ENCODE data around the gene SERPINB12. TPM values are rescaled to one million over a fixed set of nuclear protein-coding genes. Genes with fewer than 3 reads are reported as not detected.

The SERPINB12 gene
- polyA plus RNA-seq, 1 donor = not detected

- H3K9me3 ChIP-seq (ENCODE audit: control insufficient read depth, low read depth, low read length) = no peaks in the 10 kb centered on the region
- H3K27me3 ChIP-seq (ENCODE audit: control insufficient read depth, insufficient read depth, low read length) = no peaks in the 10 kb centered on the region
- peak in 1 of 2 donors; percentile 25 for DNase-seq
- no peaks in the 10 kb centered on the region for H3K4me1 ChIP-seq (ENCODE audit: control insufficient read depth, insufficient read depth, low read length)
- H3K27ac ChIP-seq (ENCODE audit: low read length) = no peak overlapping the region
- no peak overlapping the region for H3K4me3 ChIP-seq (ENCODE audit: low read length)
- no peaks in the 10 kb centered on the region for H3K36me3 ChIP-seq (ENCODE audit: control insufficient read depth, insufficient read depth, low read length)
Measured at GRCh38 chr18:63575681-63576080, 33.5 kb downstream of the SERPINB12 start.

- H3K27ac ChIP-seq (ENCODE audit: low read length) = no peak overlapping the region
- H3K36me3 ChIP-seq (ENCODE audit: control insufficient read depth, insufficient read depth, low read length) = no peaks in the 10 kb centered on the region
- WGBS (ENCODE audit: insufficient coverage, low lambda C conversion rate) = 30% methylated on average over 3 of the region's 5 CpGs
- H3K9me3 ChIP-seq (ENCODE audit: control insufficient read depth, low read depth, low read length) = no peaks in the 10 kb centered on the region
- H3K4me3 ChIP-seq (ENCODE audit: low read length) = no peak overlapping the region
- DNase-seq = peak in 1 of 2 donors; percentile 15
- H3K4me1 ChIP-seq (ENCODE audit: control insufficient read depth, insufficient read depth, low read length) = no peaks in the 10 kb centered on the region
- H3K27me3 ChIP-seq (ENCODE audit: control insufficient read depth, insufficient read depth, low read length) = no peaks in the 10 kb centered on the region
Measured at GRCh38 chr18:63578357-63578958, 36.3 kb downstream of the SERPINB12 start.

- Histone ChIP-seq H3K4me1 (ENCODE audit: control insufficient read depth, insufficient read depth, low read length) (no peaks in the 10 kb centered on the region), H3K4me3 (ENCODE audit: low read length) (no peak overlapping the region), H3K36me3 (ENCODE audit: control insufficient read depth, insufficient read depth, low read length) (no peaks in the 10 kb centered on the region), H3K27ac (ENCODE audit: low read length) (no peak overlapping the region), H3K27me3 (ENCODE audit: control insufficient read depth, insufficient read depth, low read length) (no peaks in the 10 kb centered on the region), H3K9me3 (ENCODE audit: control insufficient read depth, low read depth, low read length) (no peaks in the 10 kb centered on the region)
- DNase-seq = no peak
- WGBS (ENCODE audit: insufficient coverage, low lambda C conversion rate) = 100% methylated on average over 1 of the region's 2 CpGs
Measured at GRCh38 chr18:63579616-63580015, 37.4 kb downstream of the SERPINB12 start.

- Histone ChIP-seq H3K36me3 (ENCODE audit: control insufficient read depth, insufficient read depth, low read length) (no peaks in the 10 kb centered on the region), H3K27me3 (ENCODE audit: control insufficient read depth, insufficient read depth, low read length) (no peaks in the 10 kb centered on the region), H3K4me3 (ENCODE audit: low read length) (no peak overlapping the region), H3K27ac (ENCODE audit: low read length) (no peak overlapping the region), H3K4me1 (ENCODE audit: control insufficient read depth, insufficient read depth, low read length) (no peaks in the 10 kb centered on the region), H3K9me3 (ENCODE audit: control insufficient read depth, low read depth, low read length) (no peaks in the 10 kb centered on the region)
- WGBS (ENCODE audit: insufficient coverage, low lambda C conversion rate) = 93% methylated on average over 4 of the region's 4 CpGs
- no peak for DNase-seq
Measured at GRCh38 chr18:63585988-63586387, 43.8 kb downstream of the SERPINB12 start.

- no peak for DNase-seq
- Histone ChIP-seq H3K27ac (ENCODE audit: low read length) (no peak overlapping the region), H3K9me3 (ENCODE audit: control insufficient read depth, low read depth, low read length) (no peaks in the 10 kb centered on the region), H3K27me3 (ENCODE audit: control insufficient read depth, insufficient read depth, low read length) (no peaks in the 10 kb centered on the region), H3K4me1 (ENCODE audit: control insufficient read depth, insufficient read depth, low read length) (no peaks in the 10 kb centered on the region), H3K4me3 (ENCODE audit: low read length) (no peak overlapping the region), H3K36me3 (ENCODE audit: control insufficient read depth, insufficient read depth, low read length) (no peaks in the 10 kb centered on the region)
- no CpG with 5 or more reads among the region's 4 CpGs for whole genome bisulfite sequencing (ENCODE audit: insufficient coverage, low lambda C conversion rate)
Measured at GRCh38 chr18:63586431-63586830, 44.3 kb downstream of the SERPINB12 start.

- no peaks in the 10 kb centered on the region for H3K4me1 ChIP-seq (ENCODE audit: control insufficient read depth, insufficient read depth, low read length)
- no peak for DNase-seq
- WGBS (ENCODE audit: insufficient coverage, low lambda C conversion rate) = 76% methylated on average over 3 of the region's 4 CpGs
- no peaks in the 10 kb centered on the region for H3K27me3 ChIP-seq (ENCODE audit: control insufficient read depth, insufficient read depth, low read length)
- no peaks in the 10 kb centered on the region for H3K9me3 ChIP-seq (ENCODE audit: control insufficient read depth, low read depth, low read length)
- H3K36me3 ChIP-seq (ENCODE audit: control insufficient read depth, insufficient read depth, low read length) = no peaks in the 10 kb centered on the region
- no peak within 1 kb of the TSS for H3K27ac ChIP-seq (ENCODE audit: low read length)
- no peak within 1 kb of the TSS for H3K4me3 ChIP-seq (ENCODE audit: low read length)
Measured at GRCh38 chr18:63586966-63587365, 44.8 kb downstream of the SERPINB12 start, which contains the start of gene SERPINB13. SERPINB13 (plus strand) TSS chr18:63587343; CDS start chr18:63588668, 1,325 bp downstream.

- no peak overlapping the region for H3K27ac ChIP-seq (ENCODE audit: low read length)
- H3K4me3 ChIP-seq (ENCODE audit: low read length) = no peak overlapping the region
- 100% methylated on average over 1 of the region's 5 CpGs for WGBS (ENCODE audit: insufficient coverage, low lambda C conversion rate)
- no peaks in the 10 kb centered on the region for H3K27me3 ChIP-seq (ENCODE audit: control insufficient read depth, insufficient read depth, low read length)
- no peak for DNase-seq
- H3K36me3 ChIP-seq (ENCODE audit: control insufficient read depth, insufficient read depth, low read length) = no peaks in the 10 kb centered on the region
- H3K9me3 ChIP-seq (ENCODE audit: control insufficient read depth, low read depth, low read length) = no peaks in the 10 kb centered on the region
- no peaks in the 10 kb centered on the region for H3K4me1 ChIP-seq (ENCODE audit: control insufficient read depth, insufficient read depth, low read length)
Measured at GRCh38 chr18:63588909-63589308, 46.7 kb downstream of the SERPINB12 start.

GRCh38 chr18:63590373-63590772 lies 48.2 kb downstream of the SERPINB12 start:
- no peaks in the 10 kb centered on the region for H3K4me1 ChIP-seq (ENCODE audit: control insufficient read depth, insufficient read depth, low read length)

GRCh38 chr18:63590966-63591695 lies 49.0 kb downstream of the SERPINB12 start:
- no peak for DNase-seq
- Histone ChIP-seq H3K27ac (ENCODE audit: low read length) (no peak overlapping the region), H3K4me3 (ENCODE audit: low read length) (no peak overlapping the region), H3K4me1 (ENCODE audit: control insufficient read depth, insufficient read depth, low read length) (no peaks in the 10 kb centered on the region), H3K27me3 (ENCODE audit: control insufficient read depth, insufficient read depth, low read length) (no peaks in the 10 kb centered on the region), H3K9me3 (ENCODE audit: control insufficient read depth, low read depth, low read length) (no peaks in the 10 kb centered on the region), H3K36me3 (ENCODE audit: control insufficient read depth, insufficient read depth, low read length) (no peaks in the 10 kb centered on the region)
- whole genome bisulfite sequencing (ENCODE audit: insufficient coverage, low lambda C conversion rate) = 87% methylated on average over 3 of the region's 3 CpGs

More at GRCh38 chr18:63590373-63590772, 48.2 kb downstream of the SERPINB12 start:
- Histone ChIP-seq H3K27ac (ENCODE audit: low read length) (no peak overlapping the region), H3K4me3 (ENCODE audit: low read length) (no peak overlapping the region), H3K9me3 (ENCODE audit: control insufficient read depth, low read depth, low read length) (no peaks in the 10 kb centered on the region), H3K36me3 (ENCODE audit: control insufficient read depth, insufficient read depth, low read length) (no peaks in the 10 kb centered on the region), H3K27me3 (ENCODE audit: control insufficient read depth, insufficient read depth, low read length) (no peaks in the 10 kb centered on the region)
- no peak for DNase-seq
- WGBS (ENCODE audit: insufficient coverage, low lambda C conversion rate) = no CpG with 5 or more reads among the region's 2 CpGs

GRCh38 chr18:63591725-63592124 lies 49.6 kb downstream of the SERPINB12 start:
- 100% methylated on average over 1 of the region's 3 CpGs for WGBS (ENCODE audit: insufficient coverage, low lambda C conversion rate)
- no peaks in the 10 kb centered on the region for H3K9me3 ChIP-seq (ENCODE audit: control insufficient read depth, low read depth, low read length)
- no peak overlapping the region for H3K4me3 ChIP-seq (ENCODE audit: low read length)
- no peaks in the 10 kb centered on the region for H3K36me3 ChIP-seq (ENCODE audit: control insufficient read depth, insufficient read depth, low read length)
- no peaks in the 10 kb centered on the region for H3K4me1 ChIP-seq (ENCODE audit: control insufficient read depth, insufficient read depth, low read length)
- H3K27me3 ChIP-seq (ENCODE audit: control insufficient read depth, insufficient read depth, low read length) = no peaks in the 10 kb centered on the region
- DNase-seq = no peak
- H3K27ac ChIP-seq (ENCODE audit: low read length) = no peak overlapping the region

- H3K36me3 ChIP-seq (ENCODE audit: control insufficient read depth, insufficient read depth, low read length) = no peaks in the 10 kb centered on the region
- H3K4me1 ChIP-seq (ENCODE audit: control insufficient read depth, insufficient read depth, low read length) = no peaks in the 10 kb centered on the region
- no peak overlapping the region for H3K4me3 ChIP-seq (ENCODE audit: low read length)
- no peaks in the 10 kb centered on the region for H3K27me3 ChIP-seq (ENCODE audit: control insufficient read depth, insufficient read depth, low read length)
- WGBS (ENCODE audit: insufficient coverage, low lambda C conversion rate) = 86% methylated on average over 1 of the region's 1 CpG
- no peaks in the 10 kb centered on the region for H3K9me3 ChIP-seq (ENCODE audit: control insufficient read depth, low read depth, low read length)
- no peak for DNase-seq
- no peak overlapping the region for H3K27ac ChIP-seq (ENCODE audit: low read length)
Measured at GRCh38 chr18:63592471-63592870, 50.3 kb downstream of the SERPINB12 start.
